Uterus (tissue), 2 donors: ENCODE data around the gene DDX24.

Experiments
- CTCF ChIP-seq, 4 experiments: fragments of 200-600 bp in 2 of 4; fragments of 450-650 bp in 2 of 4; sonication (generic) in 2 of 4; IDR thresholded peaks; one replicate each; pipeline ENCODE4 v1.5.1; 2016 to 2019; ENCODE audit warnings: antibody characterized with exemption in 4 of 4, mild to moderate bottlenecking in 2 of 4, moderate library complexity in 1 of 4
- POLR2A ChIP-seq, 2 donors: fragments of 450-650 bp; IDR thresholded peaks; one replicate each; pipeline ENCODE4 v1.6.1; 2016; ENCODE audit warnings: antibody characterized with exemption in 2 of 2, mild to moderate bottlenecking in 1 of 2, moderate library complexity in 1 of 2

- TF ChIP-seq POLR2A (IDR thresholded peaks at IDR 0.05) (no peak), CTCF (IDR thresholded peaks at IDR 0.05) (no peak)
Observed at GRCh38 chr14:94038921-94039629, 41.9 kb downstream of the DDX24 start.
